CD4-positive, alpha-beta memory T cell (primary cell): Measurements from ENCODE around the gene HACD2. TPM values are rescaled to one million over a fixed set of nuclear protein-coding genes. Genes with fewer than 3 reads are reported as not detected.
A peak's percentile ranks its signal among the peaks of the same experiment; 100 is the strongest.

Experiments used
- CTCF ChIA-PET: fragments of 350-600 bp; sonication (Branson Sonifier 250); formaldehyde crosslinking; loops from one replicate; lab custom pipeline; 2021; ENCODE audit warnings: inconsistent platforms; ENCODE audit not compliant: partially characterized antibody; lab: Charles Lee
- POLR2A ChIA-PET: fragments of 350-600 bp; sonication (Branson Sonifier 250); formaldehyde crosslinking; loops from one replicate; lab custom pipeline; 2021; ENCODE audit not compliant: partially characterized antibody; lab: Charles Lee
- DNase-seq, 5 donors: peaks; one replicate each; pipeline versions ENCODE4 v3.0.0 to v3.0.0-alpha.2; 2020 to 2022; ENCODE audit warnings: mixed read lengths in 1 of 5
- H3K27ac ChIP-seq: one replicate; pipeline ENCODE4 v1.7.0; 2013; ENCODE audit warnings: low read depth, low read length
- H3K27me3 ChIP-seq: 2 replicates; pipeline ENCODE4 v1.7.0; 2013; ENCODE audit warnings: mild to moderate bottlenecking, low read length, moderate library complexity; ENCODE audit not compliant: insufficient read depth
- H3K36me3 ChIP-seq: 2 replicates; pipeline ENCODE4 v1.7.0; 2013; ENCODE audit warnings: mild to moderate bottlenecking, low read length, moderate library complexity; ENCODE audit not compliant: insufficient read depth
- H3K4me1 ChIP-seq: 2 replicates; pipeline ENCODE4 v1.7.0; 2013; ENCODE audit warnings: mild to moderate bottlenecking, low read length, moderate library complexity; ENCODE audit not compliant: insufficient read depth
- H3K4me3 ChIP-seq, 2 donors: one replicate each; pipeline ENCODE4 v1.7.0; 2013; ENCODE audit warnings: low read length in 2 of 2, mild to moderate bottlenecking in 1 of 2
- H3K9me3 ChIP-seq, 2 donors: one replicate each; pipeline ENCODE4 v1.7.0; 2013; ENCODE audit warnings: low read length in 2 of 2, control low read depth in 1 of 2; ENCODE audit not compliant: control insufficient read depth in 1 of 2
- H3K27ac Mint-ChIP-seq, 7 donors: one replicate each; pipeline ENCODE4 v1.8.0; 2020 to 2021; ENCODE audit warnings: mixed read lengths in 7 of 7, mild to moderate bottlenecking in 6 of 7, inconsistent platforms in 3 of 7, moderate library complexity in 3 of 7
- H3K27me3 Mint-ChIP-seq, 2 donors: one replicate each; pipeline ENCODE4 v1.8.0; 2020 to 2021; ENCODE audit warnings: mixed read lengths in 2 of 2
- H3K36me3 Mint-ChIP-seq, 2 donors: one replicate each; pipeline ENCODE4 v1.8.0; 2020 to 2021; ENCODE audit warnings: mixed read lengths in 2 of 2, inconsistent platforms in 1 of 2, mild to moderate bottlenecking in 1 of 2
- H3K4me1 Mint-ChIP-seq, 4 donors: one replicate each; pipeline ENCODE4 v1.8.0; 2020 to 2021; ENCODE audit warnings: mixed read lengths in 4 of 4, mild to moderate bottlenecking in 1 of 4
- H3K4me3 Mint-ChIP-seq, 8 donors: one replicate each; pipeline ENCODE4 v1.8.0; 2020 to 2021; ENCODE audit warnings: mixed read lengths in 8 of 8, mild to moderate bottlenecking in 7 of 8, moderate library complexity in 6 of 8, inconsistent platforms in 3 of 8
- H3K9me3 Mint-ChIP-seq, 8 donors: one replicate each; pipeline ENCODE4 v1.8.0; 2020 to 2021; ENCODE audit warnings: mixed read lengths in 8 of 8, mild to moderate bottlenecking in 5 of 8, inconsistent platforms in 3 of 8, moderate library complexity in 1 of 8
- intact Hi-C: fragments of 100-400 bp; cut with micrococcal nuclease; formaldehyde crosslinking; loops from one replicate; pipeline ENCODE4 v1.15.1; 2023
- polyA plus RNA-seq, 2 donors: library from polyadenylated mRNA; unstranded; fragments of 300-500 nt; fragmentation: Illumina TruSeq; gene quantifications; one replicate each; pipeline ENCODE4 v1.2.3, GENCODE V29; 2021
- total RNA-seq, 2 experiments: library from RNA; stranded (reverse); gene quantifications; one replicate each; pipeline ENCODE4 v1.2.3, GENCODE V29; 2021

The HACD2 gene
- total and polyA plus RNA-seq, 4 experiments from 2014 or later, result 26.0 to 38.0 (median 28.2) TPM

DNA sequence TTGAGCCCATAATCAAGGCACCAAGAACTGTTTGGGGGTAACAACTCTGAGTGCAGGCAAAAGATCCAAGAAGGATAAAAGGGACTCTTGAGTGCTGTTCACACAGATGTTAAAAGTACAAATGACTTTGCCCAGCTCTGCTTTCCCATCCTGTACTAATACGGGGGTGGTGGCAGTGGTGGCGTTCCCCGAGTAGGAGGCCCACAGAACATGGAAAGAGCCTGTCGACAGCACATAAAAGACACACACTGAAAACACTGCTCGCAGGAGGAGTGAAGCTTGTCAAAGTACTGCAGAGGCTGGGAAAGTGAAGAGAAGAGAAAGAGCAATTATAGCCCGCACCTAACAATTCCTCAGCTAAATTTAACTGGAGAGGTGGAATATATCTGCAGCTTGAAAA lies 40.9 kb downstream of the HACD2 start:
- Mint-ChIP-seq H3K27ac (no peak overlapping the region), H3K4me3 (no peak overlapping the region), H3K4me1 (peaks cover 0 to 4% (median 2%) of the 10 kb centered on the region in 4 donors), H3K27me3 (no peaks in the 10 kb centered on the region), H3K36me3 (peaks cover 3 to 14% of the 10 kb centered on the region in 2 donors), H3K9me3 (no peaks in the 10 kb centered on the region)
- Histone ChIP-seq H3K4me3 (no peak overlapping the region), H3K27me3 (no peaks in the 10 kb centered on the region), H3K9me3 (no peaks in the 10 kb centered on the region), H3K4me1 (no peaks in the 10 kb centered on the region), H3K36me3 (no peaks in the 10 kb centered on the region), H3K27ac (no peak overlapping the region)
- intact Hi-C loops, result no loop called here
- no peak for DNase-seq
- CTCF ChIA-PET, result interaction anchor here (1.0 to 9.6 kb wide), 3 partner anchors 9 to 95 kb away, joined by 4 to 63 read pairs (median 4); partner anchors contain the start of gene ADCY5
- POLR2A ChIA-PET, result no interaction called here

- intact Hi-C loops, result no loop called here
- no peaks in the 10 kb centered on the region for H3K9me3 Mint-ChIP-seq
- no peak overlapping the region for H3K4me3 Mint-ChIP-seq
- peaks cover 0 to 10% (median 8%) of the 10 kb centered on the region in 4 donors for H3K4me1 Mint-ChIP-seq
- peaks cover 3 to 11% of the 10 kb centered on the region in 2 donors for H3K36me3 Mint-ChIP-seq
- Histone ChIP-seq H3K36me3 (no peaks in the 10 kb centered on the region), H3K27ac (no peak overlapping the region), H3K27me3 (no peaks in the 10 kb centered on the region), H3K4me3 (no peak overlapping the region), H3K4me1 (no peaks in the 10 kb centered on the region), H3K9me3 (no peaks in the 10 kb centered on the region)
- CTCF ChIA-PET, result interaction anchor here (1.2 to 1.5 kb wide), 2 partner anchors 12 to 19 kb away, joined by 3 to 4 read pairs; no protein-coding TSS in a partner anchor
- POLR2A ChIA-PET, result no interaction called here
- peak overlapping the region in 1 of 7 donors; percentile 26 for H3K27ac Mint-ChIP-seq
- no peaks in the 10 kb centered on the region for H3K27me3 Mint-ChIP-seq
- DNase-seq, result no peak
Measured at GRCh38 chr3:123540285-123540684, 44.6 kb downstream of the HACD2 start.

DNA sequence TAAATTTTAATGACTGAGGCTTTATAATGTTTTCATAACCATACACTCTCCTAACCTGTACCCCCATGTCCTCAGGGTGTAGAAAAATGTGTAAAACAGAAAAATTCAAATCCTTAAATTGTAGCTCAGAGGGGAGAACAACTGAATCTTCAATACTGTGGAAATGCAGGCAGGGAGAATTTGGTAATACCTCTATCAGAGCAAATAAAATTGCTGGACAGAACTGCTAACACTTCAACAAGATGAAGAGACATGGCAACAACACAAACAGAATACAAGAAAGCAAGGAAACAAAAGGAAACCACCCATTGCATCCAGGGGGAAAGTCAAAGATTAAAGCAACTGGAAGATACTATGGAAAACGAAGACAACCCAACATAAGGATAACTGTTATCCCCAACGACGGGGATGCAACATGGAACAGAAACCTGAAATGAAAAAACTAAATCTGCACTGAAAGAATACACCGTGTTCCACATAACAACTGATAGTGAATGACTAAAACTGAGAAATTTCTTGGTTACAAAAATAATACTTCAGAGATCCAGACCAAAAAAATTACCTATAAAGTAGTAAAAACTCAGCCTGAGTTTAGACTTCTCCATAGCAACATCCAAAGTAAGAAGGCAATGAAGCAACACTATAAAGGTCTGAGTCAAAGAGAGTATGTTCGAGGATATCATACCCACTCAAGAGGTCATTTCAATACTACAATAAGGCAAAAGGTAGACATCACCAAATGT lies 48.5 kb downstream of the HACD2 start:
- H3K27me3 Mint-ChIP-seq, result no peaks in the 10 kb centered on the region
- no peak for DNase-seq
- H3K27ac Mint-ChIP-seq, result peak overlapping the region in 1 of 7 donors; percentile 62

DNA sequence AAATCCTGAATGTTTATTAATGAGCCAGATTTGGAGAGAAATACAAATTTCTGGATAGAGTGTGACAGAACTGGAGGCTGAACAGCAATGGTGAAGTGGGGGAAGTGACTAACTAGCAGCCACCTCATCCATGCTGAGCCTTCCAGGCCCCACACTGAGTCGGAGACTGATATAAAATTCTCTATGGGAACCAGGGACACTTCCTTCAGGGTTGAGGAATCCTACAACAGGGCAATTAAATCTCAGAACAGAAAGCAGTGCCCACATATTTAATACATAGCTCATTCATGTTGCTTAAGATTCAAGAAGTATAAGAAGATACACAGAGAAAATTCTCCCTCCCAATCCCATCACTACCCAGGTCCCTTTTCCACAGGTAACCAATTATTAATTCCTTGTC lies 49.3 kb downstream of the HACD2 start:
- no peak overlapping the region for H3K4me3 ChIP-seq
- H3K4me1 Mint-ChIP-seq, result peaks cover 0 to 13% (median 11%) of the 10 kb centered on the region in 4 donors
- H3K9me3 Mint-ChIP-seq, result no peaks in the 10 kb centered on the region
- ChIA-PET POLR2A (no interaction called here), CTCF (interaction anchor here (2.7 kb wide), 1 partner anchor 25 kb away, joined by 15 read pairs; no protein-coding TSS in a partner anchor)
- H3K36me3 Mint-ChIP-seq, result peaks cover 0 to 4% of the 10 kb centered on the region in 2 donors
- no peak overlapping the region for H3K27ac ChIP-seq
- no peaks in the 10 kb centered on the region for H3K27me3 ChIP-seq
- no peaks in the 10 kb centered on the region for H3K9me3 ChIP-seq
- no peak overlapping the region for H3K27ac Mint-ChIP-seq
- H3K4me1 ChIP-seq, result no peaks in the 10 kb centered on the region
- no peaks in the 10 kb centered on the region for H3K27me3 Mint-ChIP-seq
- H3K4me3 Mint-ChIP-seq, result no peak overlapping the region
- H3K36me3 ChIP-seq, result no peaks in the 10 kb centered on the region
- DNase-seq, result no peak
- intact Hi-C loops, result no loop called here

More for the DNA sequence above, 48.5 kb downstream of the HACD2 start:
- Histone ChIP-seq H3K27ac (no peak overlapping the region), H3K27me3 (no peaks in the 10 kb centered on the region), H3K36me3 (no peaks in the 10 kb centered on the region), H3K4me1 (no peaks in the 10 kb centered on the region), H3K9me3 (no peaks in the 10 kb centered on the region), H3K4me3 (no peak overlapping the region)
- Mint-ChIP-seq H3K4me1 (peaks cover 0 to 13% (median 11%) of the 10 kb centered on the region in 4 donors), H3K4me3 (peak overlapping the region in 1 of 8 donors; percentile 35), H3K9me3 (no peaks in the 10 kb centered on the region), H3K36me3 (peaks cover 3 to 5% of the 10 kb centered on the region in 2 donors)
- intact Hi-C loops, result no loop called here
- POLR2A ChIA-PET, result no interaction called here
- CTCF ChIA-PET, result interaction anchor here (2.7 kb wide), 1 partner anchor 24 kb away, joined by 15 read pairs; no protein-coding TSS in a partner anchor

DNA sequence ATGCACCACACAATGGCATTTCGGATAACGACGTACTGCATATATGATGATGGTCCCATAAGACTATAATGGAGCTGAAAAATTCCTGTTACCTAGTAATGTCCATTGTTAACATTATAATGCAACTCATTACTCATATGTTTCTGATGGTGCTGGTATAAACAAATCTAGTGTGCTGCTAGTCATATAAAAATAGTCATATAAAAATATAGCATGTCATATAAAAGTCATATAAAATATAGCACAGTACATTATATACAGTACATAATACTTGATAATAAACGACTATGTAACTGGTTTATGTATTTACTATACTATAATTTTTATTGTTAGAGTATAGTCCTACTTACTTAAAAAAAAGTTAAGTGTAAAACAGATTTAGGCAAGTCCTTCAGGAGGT lies 50.6 kb downstream of the HACD2 start:
- peaks cover 0 to 4% of the 10 kb centered on the region in 2 donors for H3K36me3 Mint-ChIP-seq
- H3K27ac Mint-ChIP-seq, result no peak overlapping the region
- no peaks in the 10 kb centered on the region for H3K9me3 Mint-ChIP-seq
- ChIA-PET CTCF (interaction anchor here (1.1 to 2.7 kb wide), 2 partner anchors 26 to 86 kb away, joined by 3 to 15 read pairs; partner anchors contain the start of gene ADCY5), POLR2A (no interaction called here)
- intact Hi-C loops, result no loop called here
- Histone ChIP-seq H3K27me3 (no peaks in the 10 kb centered on the region), H3K27ac (no peak overlapping the region), H3K4me3 (no peak overlapping the region), H3K9me3 (no peaks in the 10 kb centered on the region), H3K36me3 (no peaks in the 10 kb centered on the region), H3K4me1 (no peaks in the 10 kb centered on the region)
- DNase-seq, result no peak
- no peaks in the 10 kb centered on the region for H3K27me3 Mint-ChIP-seq
- H3K4me1 Mint-ChIP-seq, result peaks cover 0 to 13% (median 10%) of the 10 kb centered on the region in 4 donors
- H3K4me3 Mint-ChIP-seq, result no peak overlapping the region

GRCh38 chr3:123533554-123534159 lies 51.2 kb downstream of the HACD2 start:
- H3K9me3 ChIP-seq, result no peaks in the 10 kb centered on the region
- Mint-ChIP-seq H3K4me1 (peaks cover 0 to 13% (median 10%) of the 10 kb centered on the region in 4 donors), H3K4me3 (no peak overlapping the region), H3K27me3 (no peaks in the 10 kb centered on the region), H3K27ac (no peak overlapping the region), H3K9me3 (no peaks in the 10 kb centered on the region), H3K36me3 (peaks cover 0 to 4% of the 10 kb centered on the region in 2 donors)
- H3K27me3 ChIP-seq, result no peaks in the 10 kb centered on the region
- H3K27ac ChIP-seq, result no peak overlapping the region
- DNase-seq, result no peak
- CTCF ChIA-PET, result interaction anchor here (1.1 to 2.7 kb wide), 2 partner anchors 27 to 85 kb away, joined by 3 to 15 read pairs; partner anchors contain the start of gene ADCY5
- POLR2A ChIA-PET, result no interaction called here
- no peaks in the 10 kb centered on the region for H3K4me1 ChIP-seq
- H3K4me3 ChIP-seq, result no peak overlapping the region
- no peaks in the 10 kb centered on the region for H3K36me3 ChIP-seq
- intact Hi-C loops, result no loop called here

- no peaks in the 10 kb centered on the region for H3K27me3 ChIP-seq
- no peak overlapping the region for H3K27ac Mint-ChIP-seq
- H3K4me3 ChIP-seq, result no peak overlapping the region
- H3K9me3 Mint-ChIP-seq, result no peaks in the 10 kb centered on the region
- no peaks in the 10 kb centered on the region for H3K27me3 Mint-ChIP-seq
- DNase-seq, result no peak
- H3K9me3 ChIP-seq, result no peaks in the 10 kb centered on the region
- CTCF ChIA-PET, result no interaction called here
- H3K4me1 Mint-ChIP-seq, result peaks cover 24 to 40% (median 31%) of the 10 kb centered on the region in 4 donors
- H3K4me1 ChIP-seq, result peaks cover 31% of the 10 kb centered on the region
- intact Hi-C loops, result no loop called here
- H3K4me3 Mint-ChIP-seq, result no peak overlapping the region
- POLR2A ChIA-PET, result no interaction called here
- H3K27ac ChIP-seq, result no peak overlapping the region
- H3K36me3 Mint-ChIP-seq, result peaks cover 19 to 41% of the 10 kb centered on the region in 2 donors
- H3K36me3 ChIP-seq, result peaks cover 3% of the 10 kb centered on the region
Measured at GRCh38 chr3:123528130-123528529, 56.7 kb downstream of the HACD2 start.
